IgD-negative memory B cell (primary cell): ENCODE measurements around the gene RPS21. TPM values are rescaled to one million over a fixed set of nuclear protein-coding genes. Genes with fewer than 3 reads are reported as not detected.

Experiments
- H3K27ac Mint-ChIP-seq, 3 donors: one replicate each; pipeline ENCODE4 v1.8.0; 2020 to 2022; ENCODE audit warnings: mild to moderate bottlenecking in 3 of 3, mixed read lengths in 3 of 3, moderate library complexity in 1 of 3
- H3K27me3 Mint-ChIP-seq: one replicate; pipeline ENCODE4 v1.8.0; 2021; ENCODE audit warnings: mixed read lengths
- H3K36me3 Mint-ChIP-seq: one replicate; pipeline ENCODE4 v1.8.0; 2020; ENCODE audit warnings: mild to moderate bottlenecking, mixed read lengths
- H3K4me1 Mint-ChIP-seq, 3 donors: one replicate each; pipeline ENCODE4 v1.8.0; 2020 to 2022; ENCODE audit warnings: mixed read lengths in 3 of 3, mild to moderate bottlenecking in 1 of 3
- H3K4me3 Mint-ChIP-seq, 4 donors: one replicate each; pipeline ENCODE4 v1.8.0; 2020 to 2022; ENCODE audit warnings: mild to moderate bottlenecking in 4 of 4, mixed read lengths in 4 of 4, moderate library complexity in 3 of 4
- H3K9me3 Mint-ChIP-seq, 3 donors: one replicate each; pipeline ENCODE4 v1.8.0; 2020 to 2021; ENCODE audit warnings: mixed read lengths in 3 of 3, mild to moderate bottlenecking in 1 of 3
- polyA plus RNA-seq: library from polyadenylated mRNA; unstranded; fragments of 300-500 nt; fragmentation: Illumina TruSeq; gene quantifications from one replicate; pipeline ENCODE4 v1.2.3, GENCODE V29; 2021

Gene RPS21
- polyA plus RNA-seq, 1 donor from 2014 or later: 3,148 TPM

GRCh38 chr20:62359043-62359490 is 27.8 kb upstream of the RPS21 start:
- Mint-ChIP-seq H3K27me3 (no peaks in the 10 kb centered on the region), H3K4me3 (no peak overlapping the region), H3K27ac (no peak overlapping the region), H3K4me1 (peaks cover 0 to 2% (median 0%) of the 10 kb centered on the region in 3 donors), H3K9me3 (no peaks in the 10 kb centered on the region), H3K36me3 (no peaks in the 10 kb centered on the region)

GRCh38 chr20:62359491-62360121 is 27.3 kb upstream of the RPS21 start:
- H3K4me3 Mint-ChIP-seq: no peak overlapping the region
- H3K36me3 Mint-ChIP-seq: no peaks in the 10 kb centered on the region
- no peaks in the 10 kb centered on the region for H3K27me3 Mint-ChIP-seq
- H3K9me3 Mint-ChIP-seq: no peaks in the 10 kb centered on the region
- no peak overlapping the region for H3K27ac Mint-ChIP-seq
- H3K4me1 Mint-ChIP-seq: peaks cover 0 to 2% (median 0%) of the 10 kb centered on the region in 3 donors

GRCh38 chr20:62360854-62361798 is 25.8 kb upstream of the RPS21 start:
- no peak overlapping the region for H3K4me3 Mint-ChIP-seq

GRCh38 chr20:62361799-62362589 is 24.9 kb upstream of the RPS21 start:
- H3K9me3 Mint-ChIP-seq: no peaks in the 10 kb centered on the region
- H3K4me1 Mint-ChIP-seq: peaks cover 0 to 10% (median 0%) of the 10 kb centered on the region in 3 donors
- no peak overlapping the region for H3K4me3 Mint-ChIP-seq
- H3K27ac Mint-ChIP-seq: peak overlapping the region in 1 of 3 donors; percentile 19
- no peaks in the 10 kb centered on the region for H3K36me3 Mint-ChIP-seq
- H3K27me3 Mint-ChIP-seq: no peaks in the 10 kb centered on the region

More at GRCh38 chr20:62360854-62361798, 25.8 kb upstream of the RPS21 start:
- Mint-ChIP-seq H3K27ac (no peak overlapping the region), H3K4me1 (peaks cover 0 to 10% (median 0%) of the 10 kb centered on the region in 3 donors), H3K9me3 (no peaks in the 10 kb centered on the region), H3K27me3 (no peaks in the 10 kb centered on the region), H3K36me3 (no peaks in the 10 kb centered on the region)

- Mint-ChIP-seq H3K27ac (peak overlapping the region in 1 of 3 donors; percentile 39), H3K4me3 (no peak overlapping the region), H3K4me1 (peaks cover 0 to 10% (median 0%) of the 10 kb centered on the region in 3 donors), H3K27me3 (no peaks in the 10 kb centered on the region), H3K36me3 (no peaks in the 10 kb centered on the region), H3K9me3 (no peaks in the 10 kb centered on the region)
Observed at GRCh38 chr20:62362590-62362940, 24.3 kb upstream of the RPS21 start.

- H3K36me3 Mint-ChIP-seq: no peaks in the 10 kb centered on the region
- H3K27me3 Mint-ChIP-seq: peaks cover under 1% of the 10 kb centered on the region
- H3K4me3 Mint-ChIP-seq: no peak overlapping the region
- H3K4me1 Mint-ChIP-seq: peaks cover 0 to 10% (median 0%) of the 10 kb centered on the region in 3 donors
- H3K27ac Mint-ChIP-seq: peak overlapping the region in 2 of 3 donors; percentile 37 to 46
- H3K9me3 Mint-ChIP-seq: no peaks in the 10 kb centered on the region
Observed at GRCh38 chr20:62362991-62363919, 23.6 kb upstream of the RPS21 start.

GRCh38 chr20:62363920-62364851 is 22.7 kb upstream of the RPS21 start:
- H3K27me3 Mint-ChIP-seq: peaks cover 6% of the 10 kb centered on the region
- H3K27ac Mint-ChIP-seq: peak overlapping the region in 2 of 3 donors; percentile 37 to 71
- H3K9me3 Mint-ChIP-seq: no peaks in the 10 kb centered on the region
- no peaks in the 10 kb centered on the region for H3K36me3 Mint-ChIP-seq
- H3K4me3 Mint-ChIP-seq: no peak overlapping the region
- peaks cover 0 to 10% (median 2%) of the 10 kb centered on the region in 3 donors for H3K4me1 Mint-ChIP-seq

GRCh38 chr20:62364911-62365736 is 21.8 kb upstream of the RPS21 start:
- Mint-ChIP-seq H3K4me3 (peak overlapping the region; percentile 55 to 76 (median 67)), H3K27ac (peak overlapping the region in 1 of 3 donors; percentile 77), H3K9me3 (no peaks in the 10 kb centered on the region), H3K36me3 (no peaks in the 10 kb centered on the region), H3K4me1 (peaks cover 0 to 10% (median 2%) of the 10 kb centered on the region in 3 donors), H3K27me3 (peaks cover 10% of the 10 kb centered on the region)

- Mint-ChIP-seq H3K27me3 (peaks cover 13% of the 10 kb centered on the region), H3K36me3 (no peaks in the 10 kb centered on the region), H3K27ac (peak overlapping the region in 1 of 3 donors; percentile 77), H3K9me3 (no peaks in the 10 kb centered on the region), H3K4me1 (peaks cover 0 to 10% (median 2%) of the 10 kb centered on the region in 3 donors), H3K4me3 (peak overlapping the region; percentile 52 to 84 (median 70))
Observed at GRCh38 chr20:62365814-62366369, 21.0 kb upstream of the RPS21 start.

- peak overlapping the region; percentile 52 to 84 (median 72) for H3K4me3 Mint-ChIP-seq
- H3K36me3 Mint-ChIP-seq: no peaks in the 10 kb centered on the region
- H3K27me3 Mint-ChIP-seq: peaks cover 14% of the 10 kb centered on the region
- H3K9me3 Mint-ChIP-seq: no peaks in the 10 kb centered on the region
- peaks cover 0 to 10% (median 2%) of the 10 kb centered on the region in 3 donors for H3K4me1 Mint-ChIP-seq
- H3K27ac Mint-ChIP-seq: no peak overlapping the region
Observed at GRCh38 chr20:62366370-62367135, 20.4 kb upstream of the RPS21 start.

- peaks cover 14% of the 10 kb centered on the region for H3K27me3 Mint-ChIP-seq
- peak within 1 kb of the TSS; percentile 77 to 93 (median 84) for H3K4me3 Mint-ChIP-seq
- H3K9me3 Mint-ChIP-seq: no peaks in the 10 kb centered on the region
- H3K27ac Mint-ChIP-seq: no peak within 1 kb of the TSS
- H3K36me3 Mint-ChIP-seq: no peaks in the 10 kb centered on the region
- H3K4me1 Mint-ChIP-seq: peaks cover 0 to 10% (median 2%) of the 10 kb centered on the region in 3 donors
Observed at GRCh38 chr20:62367136-62367632, 19.7 kb upstream of the RPS21 start, which contains the start of gene LAMA5. LAMA5 (minus strand) TSS chr20:62367312; CDS start chr20:62367245, 67 bp downstream.
